Measurements from ENCODE around the gene GKAP1. TPM values are rescaled to one million over a fixed set of nuclear protein-coding genes. Genes with fewer than 3 reads are reported as not detected.
"Not testable (repeated sequence)": the region's sequence is repeated elsewhere in the genome, so short reads cannot be mapped to it uniquely, and the experiment has no call there.

The GKAP1 gene
- total RNA-seq (2022): 0.86 and 1.1 TPM in 2 replicates
- Bru-seq, nascent RNA: percentile 34 among the genes with signal in this experiment
- percentile 30 among the genes with signal in this experiment for BruChase-seq, experiment 1, labeled RNA remaining after a 2-hour chase
- percentile 26 among the genes with signal in this experiment for BruChase-seq, experiment 2, labeled RNA remaining after a 6-hour chase
- long read RNA-seq, partial matches to known transcripts: 1 of 1 reads
- long read RNA-seq, other reads (novel, unspliced or antisense): 0 of 1 reads

DNA sequence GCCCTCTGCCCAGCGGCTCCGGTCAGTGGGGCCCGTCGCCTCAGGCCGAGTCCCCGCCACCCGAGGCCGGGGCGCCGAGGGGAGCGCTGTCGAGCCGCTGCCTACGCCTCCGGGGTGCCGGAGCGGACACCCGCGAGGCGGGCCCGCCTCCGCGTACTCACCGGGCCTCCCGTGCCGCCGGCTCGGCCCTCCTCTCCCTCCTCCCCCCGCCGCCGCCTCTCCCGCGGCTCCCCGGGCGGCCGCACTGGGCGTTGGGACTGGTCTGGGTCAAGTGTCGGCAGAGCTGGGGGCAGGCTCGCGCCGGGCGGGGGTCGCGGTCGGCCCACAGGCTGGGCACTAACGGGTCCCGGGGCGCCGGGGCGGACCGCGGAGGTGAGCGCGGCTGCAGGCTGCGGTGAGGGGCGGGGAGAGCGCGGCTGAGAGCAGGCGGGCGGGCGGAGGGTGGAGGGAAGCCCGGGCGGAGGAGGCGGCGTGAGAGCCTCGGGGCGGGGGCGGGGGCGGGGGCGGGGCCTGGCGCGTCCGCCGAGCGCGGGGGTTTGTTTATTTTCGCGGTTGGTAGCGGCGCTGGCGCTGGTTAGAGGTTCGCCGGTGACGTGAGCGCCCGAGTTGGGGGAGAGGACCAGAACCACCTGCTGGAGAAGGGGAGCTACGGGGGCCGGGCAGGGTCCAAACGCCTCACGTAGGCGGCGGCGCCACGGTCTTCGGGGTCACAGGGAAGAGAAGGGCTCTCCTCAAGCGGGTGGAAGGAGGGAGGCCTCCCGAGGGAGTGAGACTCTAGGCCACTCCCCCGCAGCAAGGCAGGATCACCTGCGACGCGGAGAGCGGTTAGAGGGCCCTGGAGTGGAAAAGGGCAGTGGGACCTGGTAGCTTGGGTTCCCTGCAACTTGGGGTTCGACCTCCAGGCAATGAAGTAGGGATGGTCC, at the start of gene GKAP1:
Gene GKAP1, minus strand, starts transcription at position 414 of the 923 bp plus-strand sequence. CDS start 11,252 bp downstream, outside the sequence.
- H3K4me3 ChIP-seq (ENCODE audit: low read depth, low read length): peak within 1 kb of the TSS; percentile 41
- H3K9me3 Mint-ChIP-seq (ENCODE audit: unreplicated experiment); H3K27me3 Mint-ChIP-seq (ENCODE audit: insufficient read depth, unreplicated experiment); H3K9me3 ChIP-seq; CTCF ChIA-PET; POLR2A ChIA-PET; H3K4me1 ChIP-seq; H3K27ac Mint-ChIP-seq (ENCODE audit: unreplicated experiment); H3K36me3 Mint-ChIP-seq (ENCODE audit: insufficient read depth, unreplicated experiment); H3K27me3 ChIP-seq (replicated peaks; ENCODE audit: control insufficient read depth, insufficient read depth, low read length); H3K4me1 Mint-ChIP-seq (ENCODE audit: low read depth, unreplicated experiment); H3K36me3 ChIP-seq (ENCODE audit: control insufficient read depth, insufficient read depth, low read length); intact Hi-C loops (cut with micrococcal nuclease; ENCODE audit: unreplicated experiment); BruUV-seq (replicated peaks): not testable (repeated sequence)
- peak within 1 kb of the TSS; percentile 76 for H3K4me3 Mint-ChIP-seq (ENCODE audit: unreplicated experiment)
- DNase-seq: peak; percentile 54 to 65

DNA sequence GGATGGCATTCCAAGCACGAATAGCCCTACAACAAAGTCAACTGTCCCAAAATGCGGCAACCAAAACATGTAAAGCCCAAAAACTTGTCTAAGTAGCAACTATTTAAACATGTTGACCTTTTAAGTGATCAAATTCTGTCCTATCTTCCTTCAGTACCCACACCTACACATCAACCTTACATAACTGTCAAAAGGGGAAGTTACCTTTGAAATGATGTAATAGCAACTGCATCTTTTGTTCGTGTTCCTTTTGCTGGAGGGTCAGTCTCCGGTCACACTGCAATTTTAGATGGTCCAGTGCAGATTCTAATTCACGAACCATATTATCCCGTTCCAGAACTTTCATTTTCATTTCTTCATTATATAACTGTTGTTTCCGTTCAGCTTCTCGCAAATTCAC, 32.3 kb upstream of the GKAP1 start:
- H3K4me1 Mint-ChIP-seq (ENCODE audit: low read depth, unreplicated experiment); H3K4me3 ChIP-seq (ENCODE audit: low read depth, low read length); H3K36me3 Mint-ChIP-seq (ENCODE audit: insufficient read depth, unreplicated experiment); CTCF ChIA-PET; POLR2A ChIA-PET; H3K9me3 ChIP-seq; intact Hi-C loops (cut with micrococcal nuclease; ENCODE audit: unreplicated experiment); H3K27me3 ChIP-seq (replicated peaks; ENCODE audit: control insufficient read depth, insufficient read depth, low read length); H3K4me1 ChIP-seq; H3K36me3 ChIP-seq (ENCODE audit: control insufficient read depth, insufficient read depth, low read length); H3K27me3 Mint-ChIP-seq (ENCODE audit: insufficient read depth, unreplicated experiment); H3K4me3 Mint-ChIP-seq (ENCODE audit: unreplicated experiment); H3K9me3 Mint-ChIP-seq (ENCODE audit: unreplicated experiment); H3K27ac Mint-ChIP-seq (ENCODE audit: unreplicated experiment); DNase-seq; BruUV-seq (replicated peaks): not testable (repeated sequence)

DNA sequence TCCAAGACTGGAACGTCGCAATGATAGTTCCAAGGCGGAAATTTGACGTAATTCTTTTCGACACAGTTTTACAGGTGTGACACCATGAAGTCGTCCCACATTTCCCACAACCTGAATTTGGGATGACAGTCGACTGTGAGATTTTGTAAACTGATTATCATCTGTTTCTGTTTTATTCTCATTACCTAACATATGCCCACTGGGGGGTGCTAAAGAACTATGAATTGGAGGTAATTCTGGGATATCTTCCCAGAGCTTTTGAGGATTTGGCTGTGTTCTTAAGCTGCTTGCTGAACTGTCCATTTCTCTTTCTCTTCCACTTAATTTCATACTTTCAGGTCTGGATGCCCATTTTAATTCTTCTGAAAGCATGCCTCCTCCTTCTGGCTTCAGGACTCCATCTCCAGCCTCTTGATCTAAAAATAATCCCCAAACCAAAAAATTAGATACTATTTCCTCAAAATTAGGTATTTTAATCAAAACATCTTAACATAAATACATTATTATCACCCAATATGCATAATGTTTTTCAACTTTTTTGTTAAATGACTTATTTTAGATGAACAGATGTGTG, 19.6 kb upstream of the GKAP1 start:
- POLR2A ChIA-PET: not testable (repeated sequence)

DNA sequence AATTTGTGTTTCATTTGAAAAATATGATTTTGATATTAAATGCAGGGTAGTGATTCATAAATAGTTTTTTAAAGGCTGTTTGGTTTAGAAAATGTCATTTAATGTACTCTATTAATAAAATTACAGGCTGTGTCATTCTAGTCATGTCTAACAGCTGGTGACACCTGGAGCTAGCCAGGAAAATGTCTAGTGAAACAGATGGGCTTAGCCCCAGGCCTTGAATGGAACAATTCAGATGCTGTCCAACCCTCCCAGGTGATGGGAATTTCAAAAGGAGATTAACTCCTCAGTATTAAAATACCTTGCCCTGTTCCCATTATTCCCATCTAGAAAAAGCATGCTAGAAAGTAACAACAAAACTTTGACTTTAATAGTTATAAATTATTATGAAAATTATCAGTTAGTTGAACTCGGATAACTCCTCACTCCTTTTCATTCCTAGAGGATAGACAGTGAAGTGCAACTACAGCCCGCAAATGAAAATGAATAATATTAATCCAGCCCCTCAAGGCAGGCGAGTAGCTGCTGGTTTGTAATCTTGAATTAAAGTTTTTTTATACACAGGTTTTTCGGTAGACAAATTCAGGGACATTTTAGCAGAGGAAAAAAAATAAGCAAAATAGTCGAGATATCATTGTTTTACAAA, 13.0 kb upstream of the GKAP1 start:
- H3K27me3 Mint-ChIP-seq (ENCODE audit: insufficient read depth, unreplicated experiment); H3K4me3 ChIP-seq (ENCODE audit: low read depth, low read length); H3K27ac Mint-ChIP-seq (ENCODE audit: unreplicated experiment); H3K36me3 Mint-ChIP-seq (ENCODE audit: insufficient read depth, unreplicated experiment); BruUV-seq (replicated peaks); H3K27me3 ChIP-seq (replicated peaks; ENCODE audit: control insufficient read depth, insufficient read depth, low read length); H3K4me3 Mint-ChIP-seq (ENCODE audit: unreplicated experiment); H3K4me1 Mint-ChIP-seq (ENCODE audit: low read depth, unreplicated experiment); H3K4me1 ChIP-seq; DNase-seq; intact Hi-C loops (cut with micrococcal nuclease; ENCODE audit: unreplicated experiment); H3K9me3 Mint-ChIP-seq (ENCODE audit: unreplicated experiment); H3K9me3 ChIP-seq; H3K36me3 ChIP-seq (ENCODE audit: control insufficient read depth, insufficient read depth, low read length); POLR2A ChIA-PET; CTCF ChIA-PET: not testable (repeated sequence)

More for the DNA sequence above, 19.6 kb upstream of the GKAP1 start:
- H3K4me1 Mint-ChIP-seq (ENCODE audit: low read depth, unreplicated experiment); CTCF ChIA-PET; DNase-seq; H3K36me3 Mint-ChIP-seq (ENCODE audit: insufficient read depth, unreplicated experiment); H3K27me3 Mint-ChIP-seq (ENCODE audit: insufficient read depth, unreplicated experiment); H3K9me3 Mint-ChIP-seq (ENCODE audit: unreplicated experiment); H3K4me3 ChIP-seq (ENCODE audit: low read depth, low read length); H3K27ac Mint-ChIP-seq (ENCODE audit: unreplicated experiment); H3K4me1 ChIP-seq; BruUV-seq (replicated peaks); H3K27me3 ChIP-seq (replicated peaks; ENCODE audit: control insufficient read depth, insufficient read depth, low read length); H3K9me3 ChIP-seq; H3K4me3 Mint-ChIP-seq (ENCODE audit: unreplicated experiment); H3K36me3 ChIP-seq (ENCODE audit: control insufficient read depth, insufficient read depth, low read length): not testable (repeated sequence)
- intact Hi-C loops (cut with micrococcal nuclease; ENCODE audit: unreplicated experiment): loop anchor here (5.0 kb wide), 1 partner anchor 75 kb away; no protein-coding TSS in a partner anchor

DNA sequence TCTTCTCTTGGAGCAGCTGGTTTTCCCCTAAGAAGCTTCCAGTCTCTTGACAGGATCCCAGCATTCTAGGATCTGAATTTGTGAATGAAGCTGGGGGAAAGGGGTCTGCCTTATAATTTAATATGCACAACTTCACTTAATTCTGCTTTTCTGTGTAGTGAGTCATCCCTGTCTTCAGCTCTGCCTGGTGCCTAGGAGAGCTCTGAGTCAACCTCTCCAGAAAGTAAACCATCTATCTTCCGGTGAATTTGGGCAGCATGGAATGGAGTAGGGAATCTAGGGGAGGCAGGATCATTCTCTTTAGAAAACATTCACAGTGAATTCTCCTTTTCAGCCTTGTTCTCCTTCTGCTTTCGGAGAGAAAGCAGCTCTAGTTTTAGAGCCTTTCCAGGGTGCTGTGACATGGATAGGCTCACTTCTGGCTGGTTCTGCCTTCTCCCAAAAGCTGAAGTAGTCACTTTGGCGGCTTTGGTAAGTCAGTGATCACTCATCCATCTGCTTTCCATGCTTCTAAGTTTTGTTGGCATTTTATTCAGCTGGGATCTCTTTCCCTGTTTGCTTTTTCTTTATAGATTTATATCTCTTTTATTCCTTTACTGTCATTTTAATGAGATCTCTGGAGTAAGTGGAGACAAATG, 7.5 kb upstream of the GKAP1 start:
- H3K9me3 ChIP-seq; H3K27me3 Mint-ChIP-seq (ENCODE audit: insufficient read depth, unreplicated experiment); H3K27me3 ChIP-seq (replicated peaks; ENCODE audit: control insufficient read depth, insufficient read depth, low read length); H3K4me1 ChIP-seq; H3K27ac Mint-ChIP-seq (ENCODE audit: unreplicated experiment); H3K9me3 Mint-ChIP-seq (ENCODE audit: unreplicated experiment); H3K36me3 ChIP-seq (ENCODE audit: control insufficient read depth, insufficient read depth, low read length); intact Hi-C loops (cut with micrococcal nuclease; ENCODE audit: unreplicated experiment); H3K36me3 Mint-ChIP-seq (ENCODE audit: insufficient read depth, unreplicated experiment); DNase-seq; BruUV-seq (replicated peaks); H3K4me3 ChIP-seq (ENCODE audit: low read depth, low read length); H3K4me1 Mint-ChIP-seq (ENCODE audit: low read depth, unreplicated experiment); H3K4me3 Mint-ChIP-seq (ENCODE audit: unreplicated experiment); POLR2A ChIA-PET; CTCF ChIA-PET: not testable (repeated sequence)

DNA sequence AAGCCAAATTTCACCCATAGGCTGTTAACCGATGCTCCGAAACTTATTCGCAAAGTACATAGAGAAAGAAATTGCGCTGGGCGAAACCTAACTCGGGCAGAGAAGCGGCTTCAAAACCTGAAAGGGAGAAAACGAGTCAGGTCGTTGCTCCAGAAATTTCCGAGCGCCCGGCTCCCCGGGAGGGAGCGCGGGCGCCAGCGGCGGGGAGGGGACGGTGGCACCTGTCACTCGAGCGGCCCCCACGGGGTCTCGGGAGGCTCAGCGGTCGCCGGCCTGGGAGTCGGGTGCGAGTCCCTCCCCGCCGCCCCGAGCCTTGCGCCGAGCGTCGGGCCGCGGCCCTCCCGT, 586 bp downstream of the GKAP1 start:
- H3K4me3 ChIP-seq (ENCODE audit: low read depth, low read length): peak overlapping the region; percentile 41
- H3K4me1 ChIP-seq; H3K36me3 ChIP-seq (ENCODE audit: control insufficient read depth, insufficient read depth, low read length); H3K27me3 Mint-ChIP-seq (ENCODE audit: insufficient read depth, unreplicated experiment); BruUV-seq (replicated peaks); intact Hi-C loops (cut with micrococcal nuclease; ENCODE audit: unreplicated experiment); H3K27ac Mint-ChIP-seq (ENCODE audit: unreplicated experiment); H3K4me1 Mint-ChIP-seq (ENCODE audit: low read depth, unreplicated experiment); H3K9me3 ChIP-seq; POLR2A ChIA-PET; CTCF ChIA-PET; H3K9me3 Mint-ChIP-seq (ENCODE audit: unreplicated experiment); H3K36me3 Mint-ChIP-seq (ENCODE audit: insufficient read depth, unreplicated experiment); H3K27me3 ChIP-seq (replicated peaks; ENCODE audit: control insufficient read depth, insufficient read depth, low read length); DNase-seq: not testable (repeated sequence)
- peak overlapping the region; percentile 76 for H3K4me3 Mint-ChIP-seq (ENCODE audit: unreplicated experiment)
